Adrenal gland (tissue), 5 donors: ENCODE results near the gene ELN.

Experiments
- CTCF ChIP-seq, 6 experiments: fragments of 450-650 bp in 4 of 6; fragments of 200-600 bp in 2 of 6; sonication (generic) in 1 of 6; IDR thresholded peaks; 1 replicate in 5 of 6; 2 replicates in 1 of 6; pipeline versions ENCODE4 v1.5.1 to v1.8.0; 2016 to 2021; ENCODE audit warnings: antibody characterized with exemption in 6 of 6, mild to moderate bottlenecking in 2 of 6, moderate library complexity in 1 of 6
- POLR2A ChIP-seq, 2 donors: fragments of 450-650 bp; IDR thresholded peaks; one replicate each; pipeline ENCODE4 v1.6.1; 2017; ENCODE audit warnings: antibody characterized with exemption in 2 of 2, mild to moderate bottlenecking in 2 of 2, moderate library complexity in 1 of 2
- donor health status: DM: no; HTN: no; CAD: no.

- TF ChIP-seq CTCF (IDR thresholded peaks at IDR 0.05) (no peak), POLR2A (IDR thresholded peaks at IDR 0.05) (no peak)
These were observed 21.1 kb downstream of the ELN start for GRCh38 chr7:74048999-74049599.
